ENCODE measurements around the gene LMF2. TPM values are rescaled to one million over a fixed set of nuclear protein-coding genes. Genes with fewer than 3 reads are reported as not detected.

Gene LMF2
- total and polyA plus RNA-seq, 2 of the 8 experiments (the other 6 are each of a cell fraction or from before 2014, with no cell fraction given) = 34.3 to 62.9 TPM

DNA sequence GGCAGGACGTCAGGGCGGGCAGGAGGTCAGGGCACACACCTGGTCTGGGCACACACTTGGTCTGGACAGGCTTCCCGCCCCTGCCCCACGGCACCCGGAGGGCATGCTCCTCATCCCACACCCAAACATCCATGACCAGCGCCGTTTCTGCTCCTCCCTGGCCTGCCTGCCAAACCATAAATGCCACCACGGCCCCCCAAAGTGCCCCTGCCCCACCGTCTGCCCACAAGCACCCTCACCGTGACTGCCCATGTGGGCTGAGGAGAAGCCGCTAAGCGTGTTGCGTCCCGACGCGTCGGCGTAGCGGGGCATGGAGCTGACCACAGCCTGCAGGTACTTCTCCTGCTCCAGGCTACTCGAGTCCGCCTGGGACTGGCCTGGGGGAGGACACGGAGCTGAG lies 48.5 kb downstream of the LMF2 start:
- Histone ChIP-seq H3K79me1 (ENCODE audit: low read depth, low read length) (no peaks in the 10 kb centered on the region), H3K23ac (ENCODE audit: insufficient read length) (no peak overlapping the region), H2AK5ac (ENCODE audit: low read depth, low read length) (no peak overlapping the region), H3K4me2 (ENCODE audit: insufficient read depth in 1 of 2, low read depth in 2 of 2, low read length in 2 of 2) (no peak overlapping the region), H3K18ac (ENCODE audit: extremely low read depth, low read length) (no peak overlapping the region), H3K14ac (ENCODE audit: insufficient read length) (no peak overlapping the region), H3K27ac (ENCODE audit: low read depth, low read length) (no peak overlapping the region), H2BK15ac (ENCODE audit: low read length) (no peak overlapping the region), H3K9me3 (ENCODE audit: insufficient read depth in 2 of 2, low read depth in 1 of 2, low read length in 1 of 2) (no peaks in the 10 kb centered on the region), H3K36me3 (ENCODE audit: control insufficient read depth in 2 of 4, insufficient read depth in 4 of 4, low read length in 3 of 4) (peaks cover 12 to 77% (median 42%) of the 10 kb centered on the region in 4 experiments), H3K4me1 (replicated peaks in 1 of 4; ENCODE audit: control insufficient read depth in 3 of 4, insufficient read depth in 4 of 4, low read length in 3 of 4) (no peaks in the 10 kb centered on the region), H3K4ac (replicated peaks; ENCODE audit: insufficient read length, low read depth, low read length) (no peak overlapping the region), H3K23me2 (ENCODE audit: low read depth, low read length) (no peaks in the 10 kb centered on the region), H3K79me2 (ENCODE audit: control insufficient read depth in 1 of 2, insufficient read depth in 2 of 2, low read length in 2 of 2) (no peaks in the 10 kb centered on the region), H3K27me3 (replicated peaks in 1 of 4; ENCODE audit: control insufficient read depth in 3 of 4, extremely low read depth in 1 of 4, insufficient read depth in 3 of 4, low read length in 3 of 4) (no peaks in the 10 kb centered on the region; a peak in 1 of 7 replicates), H4K8ac (ENCODE audit: extremely low read depth, insufficient read depth, low read length) (no peak overlapping the region), H4K5ac (ENCODE audit: insufficient read length, low read depth, low read length) (no peak overlapping the region), H3K56ac (replicated peaks; ENCODE audit: insufficient read length, low read depth, low read length) (no peak overlapping the region), H2BK20ac (ENCODE audit: low read length) (no peak overlapping the region), H2BK12ac (ENCODE audit: low read depth, low read length) (no peak overlapping the region), H3K4me3 (ENCODE audit: extremely low read depth in 1 of 4, insufficient read depth in 2 of 4, low read depth in 3 of 4, low read length in 4 of 4) (no peak overlapping the region), H2BK5ac (ENCODE audit: low read depth, low read length) (no peak overlapping the region), H4K91ac (replicated peaks; ENCODE audit: insufficient read length, low read length) (no peak overlapping the region), H3K9ac (replicated peaks in 1 of 4; ENCODE audit: extremely low read depth in 1 of 4, low read depth in 3 of 4, low read length in 3 of 4) (no peak overlapping the region), H2BK120ac (replicated peaks; ENCODE audit: low read depth, low read length) (no peak overlapping the region), H4K20me1 (replicated peaks in 1 of 2; ENCODE audit: control insufficient read depth in 1 of 2, insufficient read depth in 2 of 2, low read length in 2 of 2) (peaks cover 18 to 19% of the 10 kb centered on the region in 2 experiments), H2AFZ (ENCODE audit: low read length) (no peak overlapping the region)
- DNase-seq (ENCODE audit: low read depth in 1 of 2, low spot score in 2 of 2) = no peak
- no peak for FAIRE-seq
- TF ChIP-seq EP300 (IDR thresholded peaks at IDR 0.05; ENCODE audit: borderline replicate concordance in 1 of 2, low read depth in 2 of 2, low read length in 2 of 2) = no peak
- TF ChIP-seq SP2 (IDR thresholded peaks at IDR 0.05; ENCODE audit: low read length) = no peak
- TF ChIP-seq, protein P1, sequence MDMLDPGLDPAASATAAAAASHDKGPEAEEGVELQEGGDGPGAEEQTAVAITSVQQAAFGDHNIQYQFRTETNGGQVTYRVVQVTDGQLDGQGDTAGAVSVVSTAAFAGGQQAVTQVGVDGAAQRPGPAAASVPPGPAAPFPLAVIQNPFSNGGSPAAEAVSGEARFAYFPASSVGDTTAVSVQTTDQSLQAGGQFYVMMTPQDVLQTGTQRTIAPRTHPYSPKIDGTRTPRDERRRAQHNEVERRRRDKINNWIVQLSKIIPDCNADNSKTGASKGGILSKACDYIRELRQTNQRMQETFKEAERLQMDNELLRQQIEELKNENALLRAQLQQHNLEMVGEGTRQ (IDR thresholded peaks at IDR 0.05; ENCODE audit: low read length) = no peak
- TF ChIP-seq GTF2F1 (IDR thresholded peaks at IDR 0.05; ENCODE audit: borderline replicate concordance, low read depth, low read length) = no peak
- ChIA-PET POLR2A (ENCODE audit: partially characterized antibody) (interaction anchor here (0.9 to 1.7 kb wide), 3 partner anchors 9 to 22 kb away, joined by 3 to 5 read pairs (median 3); no protein-coding TSS in a partner anchor), CTCF (ENCODE audit: partially characterized antibody) (interaction anchor here (0.9 to 6.0 kb wide), 2 partner anchors 11 to 39 kb away, joined by 3 to 60 read pairs; no protein-coding TSS in a partner anchor)
- 92% methylated on average over 22 of the region's 22 CpGs; no CpG with 5 or more reads in 1 of the 2 experiments for WGBS, 2 experiments (ENCODE audit: extremely low coverage in 1 of 2, insufficient coverage in 1 of 2, insufficient read length in 1 of 2, insufficient replicate concordance in 2 of 2, low coverage in 1 of 2, low lambda C conversion rate in 2 of 2, missing lambda C conversion rate in 1 of 2)

Data from H1 (cell line).